AG09319 (cell line): ENCODE data around the gene LIN52.

Source experiments
- DNase-seq: peaks from one replicate; pipeline ENCODE4 v3.0.0-alpha.2; 2010; ENCODE audit warnings: low read depth; ENCODE audit errors: extremely low read depth
- CTCF ChIP-seq: IDR thresholded peaks from 2 replicates; pipeline ENCODE4 v1.5.1; 2011; ENCODE audit warnings: low read depth, mild to moderate bottlenecking, inconsistent platforms, low read length, moderate library complexity

LIN52 gene

GRCh38 chr14:74190927-74191575 lies 106.3 kb downstream of the LIN52 start:
- no peak for DNase-seq
- TF ChIP-seq CTCF, result no peak

- DNase-seq, result no peak
- no peak for TF ChIP-seq CTCF
Observed at GRCh38 chr14:74194506-74195274, 109.9 kb downstream of the LIN52 start.

GRCh38 chr14:74195623-74196022 lies 110.9 kb downstream of the LIN52 start:
- TF ChIP-seq CTCF, result no peak
- no peak for DNase-seq

GRCh38 chr14:74198441-74199234 lies 113.9 kb downstream of the LIN52 start:
- no peak for TF ChIP-seq CTCF
- no peak for DNase-seq

- no peak for TF ChIP-seq CTCF
- DNase-seq, result no peak
Observed at GRCh38 chr14:74202113-74202512, 117.4 kb downstream of the LIN52 start.

GRCh38 chr14:74203639-74204038 lies 118.9 kb downstream of the LIN52 start:
- no peak for TF ChIP-seq CTCF
- DNase-seq, result no peak

GRCh38 chr14:74204491-74204890 lies 119.7 kb downstream of the LIN52 start:
- TF ChIP-seq CTCF, result no peak
- DNase-seq, result no peak
